IMR-90 (cell line): Measurements from ENCODE around the gene ADCY5. TPM values are rescaled to one million over a fixed set of nuclear protein-coding genes. Genes with fewer than 3 reads are reported as not detected.

ENCODE experiments used
- ATAC-seq: fragments of 200-7000 bp; cut with Tn5 transposase; 2 replicates; pipeline ENCODE4 v1.9.1; 2020; ENCODE audit warnings: low read depth, mild to moderate bottlenecking, moderate library complexity
- BruUV-seq: library from RNA; stranded (reverse); fragments of 400-500 nt; replicated peaks from 2 replicates; lab custom pipeline; 2021; lab: Mats Ljungman, UMichigan
- CTCF ChIA-PET: fragments of 300-600 bp; formaldehyde crosslinking; extraction: SDS; loops from one replicate; lab custom pipeline; 2021; ENCODE audit warnings: antibody characterized with exemption; lab: Yijun Ruan, JAX
- POLR2A ChIA-PET: fragments of 300-600 bp; sonication (Branson Sonifier 250); formaldehyde crosslinking; loops from one replicate; lab custom pipeline; 2022; ENCODE audit warnings: antibody characterized with exemption; ENCODE audit not compliant: unreplicated experiment; lab: Charles Lee
- DNase-seq: peaks from one replicate; pipeline ENCODE4 v3.0.0; 2013
- H2AFZ ChIP-seq: replicated peaks from 2 replicates; pipeline ENCODE3; 2013; ENCODE audit warnings: low read length, mild to moderate bottlenecking; ENCODE audit not compliant: poor library complexity
- H2AK5ac ChIP-seq: 2 replicates; pipeline ENCODE4 v1.6.1; 2013; ENCODE audit warnings: low read depth, low read length, inconsistent platforms
- H2AK9ac ChIP-seq: replicated peaks from 2 replicates; pipeline ENCODE3; 2013; ENCODE audit warnings: mild to moderate bottlenecking, low read depth, low read length, moderate library complexity; ENCODE audit not compliant: poor library complexity
- H2BK120ac ChIP-seq: 2 replicates; pipeline ENCODE4 v1.6.1; 2013; ENCODE audit warnings: low read depth, low read length, inconsistent platforms
- H2BK15ac ChIP-seq: 3 replicates; pipeline ENCODE4 v1.6.1; 2013; ENCODE audit warnings: low read depth, low read length, inconsistent platforms
- H2BK20ac ChIP-seq: 2 replicates; pipeline ENCODE4 v1.6.1; 2013; ENCODE audit warnings: low read depth, mild to moderate bottlenecking, inconsistent platforms, low read length, moderate library complexity
- H2BK5ac ChIP-seq: 2 replicates; pipeline ENCODE4 v1.6.1; 2013; ENCODE audit warnings: mild to moderate bottlenecking, low read depth, low read length, inconsistent platforms; ENCODE audit not compliant: poor library complexity, severe bottlenecking
- H3K14ac ChIP-seq: replicated peaks from 2 replicates; pipeline ENCODE4 v1.6.1; 2013; ENCODE audit warnings: low read depth, low read length, inconsistent platforms
- H3K18ac ChIP-seq: 2 replicates; pipeline ENCODE4 v1.6.1; 2013; ENCODE audit warnings: low read depth, low read length, control low read depth
- H3K23ac ChIP-seq: 2 replicates; pipeline ENCODE4 v1.6.1; 2013; ENCODE audit warnings: low read depth, low read length, inconsistent platforms
- H3K27ac ChIP-seq: 2 replicates; pipeline ENCODE4 v1.5.1; 2013; ENCODE audit warnings: mild to moderate bottlenecking, control low read depth, low read length; ENCODE audit not compliant: insufficient read depth
- H3K27me3 ChIP-seq: 2 replicates; pipeline ENCODE4 v1.6.1; 2013; ENCODE audit warnings: low read length; ENCODE audit not compliant: control insufficient read depth, insufficient read depth
- H3K36me3 ChIP-seq: 2 replicates; pipeline ENCODE4 v1.6.1; 2013; ENCODE audit warnings: low read length, mixed read lengths; ENCODE audit not compliant: control insufficient read depth, insufficient read depth
- H3K4ac ChIP-seq: 2 replicates; pipeline ENCODE4 v1.6.1; 2013; ENCODE audit warnings: low read depth, low read length, inconsistent platforms
- H3K4me1 ChIP-seq: 2 replicates; pipeline ENCODE4 v1.6.1; 2013; ENCODE audit warnings: low read length, mixed read lengths; ENCODE audit not compliant: control insufficient read depth, insufficient read depth
- H3K4me2 ChIP-seq: 2 replicates; pipeline ENCODE4 v1.6.1; 2013; ENCODE audit warnings: low read depth, mild to moderate bottlenecking, control low read depth, low read length, moderate library complexity
- H3K4me3 ChIP-seq: 2 replicates; pipeline ENCODE4 v1.5.1; 2013; ENCODE audit warnings: low read depth, mild to moderate bottlenecking, control low read depth, low read length, moderate library complexity; ENCODE audit not compliant: insufficient read depth
- H3K56ac ChIP-seq: 2 replicates; pipeline ENCODE4 v1.6.1; 2013; ENCODE audit warnings: low read length, inconsistent platforms; ENCODE audit not compliant: insufficient read depth; ENCODE audit errors: extremely low read depth
- H3K79me1 ChIP-seq, 2 experiments: 2 replicates each; pipeline ENCODE4 v1.6.1; 2013; ENCODE audit warnings: low read length in 2 of 2, inconsistent platforms in 1 of 2, low read depth in 1 of 2
- H3K9ac ChIP-seq: 2 replicates; pipeline ENCODE4 v1.6.1; 2013; ENCODE audit warnings: low read depth, low read length, control low read depth
- H3K9me1 ChIP-seq: 2 replicates; pipeline ENCODE4 v1.6.1; 2013; ENCODE audit warnings: low read length, inconsistent platforms; ENCODE audit not compliant: insufficient read depth
- H3K9me3 ChIP-seq: 2 replicates; pipeline ENCODE4 v1.6.1; 2013; ENCODE audit warnings: low read length; ENCODE audit not compliant: control insufficient read depth, insufficient read depth
- H4K20me1 ChIP-seq: 2 replicates; pipeline ENCODE4 v1.6.1; 2013; ENCODE audit warnings: low read length, inconsistent platforms; ENCODE audit not compliant: insufficient read depth
- H4K5ac ChIP-seq: 2 replicates; pipeline ENCODE4 v1.6.1; 2013; ENCODE audit warnings: mild to moderate bottlenecking, low read depth, low read length, control low read depth
- H4K8ac ChIP-seq, 2 experiments: 2 replicates each; pipeline ENCODE4 v1.6.1; 2013; ENCODE audit warnings: low read depth in 2 of 2, low read length in 2 of 2, control low read depth in 1 of 2, inconsistent platforms in 1 of 2
- H4K91ac ChIP-seq: 2 replicates; pipeline ENCODE4 v1.6.1; 2013; ENCODE audit warnings: low read depth, low read length, inconsistent platforms; ENCODE audit not compliant: insufficient read depth
- BHLHE40 ChIP-seq: fragments of 150-350 bp; IDR thresholded peaks from 2 replicates; pipeline ENCODE4 v1.6.1; 2016; ENCODE audit warnings: mild to moderate bottlenecking, low read depth, low read length
- CEBPB ChIP-seq: IDR thresholded peaks from 2 replicates; pipeline ENCODE4 v1.6.1; 2012; ENCODE audit warnings: low read depth, low read length, improper control_type of control experiment
- CHD1 ChIP-seq: IDR thresholded peaks from 2 replicates; pipeline ENCODE4 v1.6.1; 2012; ENCODE audit warnings: low read depth, low read length, improper control_type of control experiment
- CTCF ChIP-seq: conservative IDR thresholded peaks from 2 replicates; pipeline ENCODE4 v1.5.1; 2012; ENCODE audit warnings: mild to moderate bottlenecking, low read depth, low read length, improper control_type of control experiment
- FOS ChIP-seq: fragments of 150-350 bp; IDR thresholded peaks from 2 replicates; pipeline ENCODE4 v1.6.1; 2016; ENCODE audit warnings: low read depth, low read length
- MAFK ChIP-seq: IDR thresholded peaks from 2 replicates; pipeline ENCODE4 v1.6.1; 2012; ENCODE audit warnings: low read depth, low read length, improper control_type of control experiment
- MAZ ChIP-seq: IDR thresholded peaks from 2 replicates; pipeline ENCODE4 v1.6.1; 2012; ENCODE audit warnings: low read depth, mild to moderate bottlenecking, low read length, improper control_type of control experiment, moderate library complexity, borderline replicate concordance
- MXI1 ChIP-seq: IDR thresholded peaks from 2 replicates; pipeline ENCODE4 v1.6.1; 2012; ENCODE audit warnings: low read depth, mild to moderate bottlenecking, low read length, moderate library complexity, borderline replicate concordance
- NFE2L2 ChIP-seq: fragments of 150-350 bp; IDR thresholded peaks from 2 replicates; pipeline ENCODE4 v1.6.1; 2016; ENCODE audit warnings: low read depth, mild to moderate bottlenecking, low read length
- POLR2A ChIP-seq: IDR thresholded peaks from 2 replicates; pipeline ENCODE4 v1.6.1; 2012; ENCODE audit warnings: mild to moderate bottlenecking, low read depth, low read length
- RAD21 ChIP-seq: IDR thresholded peaks from 2 replicates; pipeline ENCODE4 v1.6.1; 2012; ENCODE audit warnings: low read length, improper control_type of control experiment
- RCOR1 ChIP-seq: IDR thresholded peaks from 2 replicates; pipeline ENCODE4 v1.6.1; 2012; ENCODE audit warnings: mild to moderate bottlenecking, low read length, improper control_type of control experiment; ENCODE audit not compliant: insufficient replicate concordance
- RFX5 ChIP-seq: IDR thresholded peaks from 2 replicates; pipeline ENCODE4 v1.8.0; 2012; ENCODE audit warnings: low read depth, mild to moderate bottlenecking, low read length, moderate library complexity
- SMC3 ChIP-seq: fragments of 150-350 bp; IDR thresholded peaks from 2 replicates; pipeline ENCODE4 v1.6.1; 2016; ENCODE audit warnings: low read depth, mild to moderate bottlenecking, antibody characterized with exemption, low read length, moderate library complexity
- WGBS, 2 experiments: methylation state at CpG; one replicate each; pipeline versions ENCODE4 v1.1.5 to v1.1.7; 2013; ENCODE audit warnings: missing lambda C conversion rate in 2 of 2; ENCODE audit not compliant: insufficient read length in 1 of 2; ENCODE audit errors: extremely low coverage in 2 of 2; 5-methylcytosine and 5-hydroxymethylcytosine counted together
- dilution Hi-C: fragments of 300-500 bp; cut with HindIII; formaldehyde crosslinking; loops from one replicate; pipeline ENCODE4 v1.14.3; 2018; ENCODE audit warnings: low sequenced_read_pairs; ENCODE audit not compliant: unreplicated experiment
- in situ Hi-C: fragments of 300-500 bp; cut with MboI; formaldehyde crosslinking; loops from 3 replicates; pipeline ENCODE4 v1.14.3; 2019; ENCODE audit warnings: low sequenced_read_pairs, inconsistent platforms, mixed read lengths
- intact Hi-C: fragments of 100-400 bp; cut with micrococcal nuclease; formaldehyde crosslinking; loops from 2 replicates; pipeline ENCODE4 v1.10.0; 2022
- polyA plus RNA-seq, 3 experiments: library from polyadenylated mRNA; depleted of rRNA; stranded (reverse); fragments of >200 nt; gene quantifications; 2 replicates each; pipeline ENCODE4 v1.2.3, GENCODE V29; 2012; ENCODE audit warnings: low replicate concordance in 1 of 3
- total RNA-seq: library from RNA; depleted of rRNA; stranded (reverse); fragments of >200 nt; gene quantifications from 2 replicates; pipeline ENCODE4 v1.2.3, GENCODE V29; 2012
- TF ChIP-seq, protein P1 (sequence below): fragments of 150-350 bp; IDR thresholded peaks from 2 replicates; pipeline ENCODE4 v1.6.1; 2016; ENCODE audit warnings: low read depth, mild to moderate bottlenecking, low read length, moderate library complexity, borderline replicate concordance
- TF ChIP-seq, protein P2 (sequence below): fragments of 150-350 bp; IDR thresholded peaks from 2 replicates; pipeline ENCODE4 v1.6.1; 2017; ENCODE audit warnings: mild to moderate bottlenecking, antibody characterized with exemption, low read length, low read depth

Gene ADCY5
- total and polyA plus RNA-seq, 2 of the 4 experiments (the other 2 are of a cell fraction), result 0.14 to 0.18 TPM

- ChIA-PET CTCF (no interaction called here), POLR2A (no interaction called here)
- H3K9me3 ChIP-seq, result no peaks in the 10 kb centered on the region
- no peak overlapping the region for H4K91ac ChIP-seq
- H3K9ac ChIP-seq, result no peak overlapping the region
- no peak overlapping the region for H2AFZ ChIP-seq
- no peaks in the 10 kb centered on the region for H3K79me1 ChIP-seq
- H4K20me1 ChIP-seq, result no peaks in the 10 kb centered on the region; the same call in 1 of the 2 replicates
- H2AK9ac ChIP-seq, result no peak overlapping the region
- DNase-seq (no peak), ATAC-seq (no peak)
- no peak overlapping the region for H4K8ac ChIP-seq
- no peak overlapping the region for H3K4ac ChIP-seq
- no peaks in the 10 kb centered on the region for H3K9me1 ChIP-seq
- H3K23ac ChIP-seq, result no peak overlapping the region
- H2AK5ac ChIP-seq, result no peak overlapping the region
- peaks cover 73% of the 10 kb centered on the region for H3K27me3 ChIP-seq
- WGBS, 2 experiments, result 73% methylated on average over 5 of the region's 8 CpGs; no CpG with 5 or more reads in 1 of the 2 experiments
- no peak overlapping the region for H2BK15ac ChIP-seq
- H2BK5ac ChIP-seq, result no peak overlapping the region
- no peak overlapping the region for H2BK120ac ChIP-seq
- H3K27ac ChIP-seq, result no peak overlapping the region
- dilution Hi-C loops, result no loop called here
- no peaks in the 10 kb centered on the region for H3K36me3 ChIP-seq
- no peak overlapping the region for H3K4me3 ChIP-seq
- BruUV-seq, result no TSS peak
- H3K4me1 ChIP-seq, result no peaks in the 10 kb centered on the region
- no peak for TF ChIP-seq BHLHE40
- no peak for TF ChIP-seq RCOR1
- TF ChIP-seq MAFK, result no peak
- no peak for TF ChIP-seq SMC3
- TF ChIP-seq NFE2L2, result no peak
- TF ChIP-seq, protein P1, sequence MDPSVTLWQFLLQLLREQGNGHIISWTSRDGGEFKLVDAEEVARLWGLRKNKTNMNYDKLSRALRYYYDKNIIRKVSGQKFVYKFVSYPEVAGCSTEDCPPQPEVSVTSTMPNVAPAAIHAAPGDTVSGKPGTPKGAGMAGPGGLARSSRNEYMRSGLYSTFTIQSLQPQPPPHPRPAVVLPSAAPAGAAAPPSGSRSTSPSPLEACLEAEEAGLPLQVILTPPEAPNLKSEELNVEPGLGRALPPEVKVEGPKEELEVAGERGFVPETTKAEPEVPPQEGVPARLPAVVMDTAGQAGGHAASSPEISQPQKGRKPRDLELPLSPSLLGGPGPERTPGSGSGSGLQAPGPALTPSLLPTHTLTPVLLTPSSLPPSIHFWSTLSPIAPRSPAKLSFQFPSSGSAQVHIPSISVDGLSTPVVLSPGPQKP, result no peak
- TF ChIP-seq, protein P2, sequence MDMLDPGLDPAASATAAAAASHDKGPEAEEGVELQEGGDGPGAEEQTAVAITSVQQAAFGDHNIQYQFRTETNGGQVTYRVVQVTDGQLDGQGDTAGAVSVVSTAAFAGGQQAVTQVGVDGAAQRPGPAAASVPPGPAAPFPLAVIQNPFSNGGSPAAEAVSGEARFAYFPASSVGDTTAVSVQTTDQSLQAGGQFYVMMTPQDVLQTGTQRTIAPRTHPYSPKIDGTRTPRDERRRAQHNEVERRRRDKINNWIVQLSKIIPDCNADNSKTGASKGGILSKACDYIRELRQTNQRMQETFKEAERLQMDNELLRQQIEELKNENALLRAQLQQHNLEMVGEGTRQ, result no peak
- no peak for TF ChIP-seq CEBPB
- no peak for TF ChIP-seq POLR2A
- no peak for TF ChIP-seq RFX5
- TF ChIP-seq RAD21, result no peak
- no peak for TF ChIP-seq CHD1
- no peak for TF ChIP-seq MAZ
- TF ChIP-seq MXI1, result no peak
- no peak for TF ChIP-seq CTCF
- TF ChIP-seq FOS, result no peak
- no peak overlapping the region for H4K5ac ChIP-seq
- intact Hi-C loops, result no loop called here
- H3K56ac ChIP-seq, result no peak overlapping the region
- H3K14ac ChIP-seq, result no peak overlapping the region
- H3K18ac ChIP-seq, result no peak overlapping the region
- H2BK20ac ChIP-seq, result no peak overlapping the region
- in situ Hi-C loops, result no loop called here
- H3K4me2 ChIP-seq, result no peak overlapping the region
Measured at GRCh38 chr3:123420416-123420968, 28.4 kb downstream of the ADCY5 start.
